Measurements from ENCODE around the gene JMJD1C.

The JMJD1C gene

DNA sequence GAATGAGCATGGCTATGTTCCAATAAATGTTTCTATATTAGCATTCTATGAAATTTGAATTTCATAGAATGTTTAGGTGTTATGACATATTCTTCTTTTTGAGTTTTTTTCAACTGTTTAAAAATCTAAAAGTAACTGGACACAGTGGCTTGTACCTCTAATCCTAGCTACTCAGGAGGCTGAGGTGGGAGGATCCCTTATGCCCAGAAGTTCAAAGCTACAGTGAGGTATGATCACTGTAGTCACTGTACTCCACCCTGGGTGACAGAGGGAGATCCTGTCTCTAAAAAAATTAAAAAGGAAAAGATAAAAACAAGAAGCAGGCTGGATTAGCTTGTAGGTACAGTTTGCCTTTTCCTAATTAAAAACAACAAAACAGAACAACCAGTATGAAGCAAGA, 237.5 kb downstream of the JMJD1C start:
- no peak for TF ChIP-seq CTCF (IDR thresholded peaks at IDR 0.05; ENCODE audit: low read depth, low read length)
- no peak for DNase-seq (ENCODE audit: extremely low read depth, low read depth)

DNA sequence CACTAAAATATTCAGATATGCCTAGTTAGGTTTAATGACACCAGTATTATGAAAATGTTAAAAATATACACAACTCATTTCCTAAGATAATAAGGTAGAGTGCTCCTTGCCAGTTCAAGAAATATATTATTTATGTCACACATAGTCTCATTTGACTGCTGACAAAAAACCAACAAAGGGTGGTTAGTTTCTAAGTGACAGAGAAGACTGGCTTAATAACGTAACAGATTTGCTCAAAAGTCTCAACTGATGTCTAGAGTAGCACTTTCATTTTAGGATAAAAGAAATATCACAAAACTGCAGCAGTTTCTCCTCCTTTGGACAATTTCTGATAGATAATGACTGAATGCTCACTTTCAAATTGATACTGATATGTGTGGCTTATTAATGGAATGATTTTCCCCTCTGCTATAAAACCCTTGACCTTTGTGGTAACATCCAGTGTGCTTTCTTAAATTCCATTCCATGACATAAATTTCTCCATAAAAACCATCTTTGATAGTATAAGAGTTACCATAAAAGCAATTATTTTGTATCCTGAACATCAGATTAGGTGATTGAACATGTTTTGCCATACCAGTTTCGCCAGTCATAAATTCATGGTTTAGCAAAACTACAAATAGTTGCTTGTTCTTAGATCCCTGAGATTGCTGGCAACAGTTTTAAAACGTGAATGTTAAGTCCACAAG, 238.4 kb downstream of the JMJD1C start:
- no peak for TF ChIP-seq CTCF (IDR thresholded peaks at IDR 0.05; ENCODE audit: low read depth, low read length)
- DNase-seq (ENCODE audit: extremely low read depth, low read depth), result no peak

DNA sequence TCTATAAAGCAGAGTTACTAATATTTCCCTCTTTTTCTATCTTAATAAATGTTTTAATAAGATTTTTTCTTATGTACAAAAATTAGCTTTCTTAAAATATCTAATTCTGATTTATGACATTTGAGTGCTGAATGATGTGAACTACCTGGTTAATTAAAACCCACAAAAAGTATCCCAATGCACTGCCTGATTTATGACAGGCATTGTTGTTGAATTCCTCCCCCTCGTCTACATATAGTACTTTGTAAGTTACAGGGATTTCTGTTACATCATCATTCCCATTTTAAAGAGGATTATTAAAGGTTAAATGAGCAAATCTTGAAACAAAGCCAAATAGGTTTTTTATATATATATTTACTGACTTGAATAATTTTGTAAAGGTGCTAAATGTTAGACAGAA, 241.5 kb downstream of the JMJD1C start:
- no peak for TF ChIP-seq CTCF (IDR thresholded peaks at IDR 0.05; ENCODE audit: low read depth, low read length)

DNA sequence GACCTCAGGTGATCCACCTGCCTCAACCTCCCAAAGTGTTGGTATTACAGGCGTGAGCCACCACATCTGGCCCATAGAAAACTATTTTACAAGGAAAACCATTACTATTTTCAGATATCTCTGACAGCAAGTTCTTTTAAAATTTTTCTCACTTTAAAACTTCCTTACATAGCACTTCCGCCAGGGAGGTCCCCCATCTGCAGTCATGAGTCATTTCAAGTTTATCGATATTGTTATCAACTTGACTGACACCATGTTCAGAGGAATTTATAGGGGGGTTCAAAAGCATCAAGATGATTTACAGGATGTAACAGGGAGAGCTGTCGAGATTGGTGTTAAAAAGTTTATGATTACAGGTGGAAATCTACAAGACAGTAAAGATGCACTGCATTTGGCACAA, 243.8 kb downstream of the JMJD1C start:
- DNase-seq (ENCODE audit: extremely low read depth, low read depth), result no peak

More for the DNA sequence above, 241.5 kb downstream of the JMJD1C start:
- DNase-seq (ENCODE audit: extremely low read depth, low read depth), result no peak

GRCh38 chr10:63219749-63220148, 246.0 kb downstream of the JMJD1C start:
- no peak for TF ChIP-seq CTCF (IDR thresholded peaks at IDR 0.05; ENCODE audit: low read depth, low read length)
- no peak for DNase-seq (ENCODE audit: extremely low read depth, low read depth)

More for the DNA sequence above, 243.8 kb downstream of the JMJD1C start:
- TF ChIP-seq CTCF (IDR thresholded peaks at IDR 0.05; ENCODE audit: low read depth, low read length), result no peak

DNA sequence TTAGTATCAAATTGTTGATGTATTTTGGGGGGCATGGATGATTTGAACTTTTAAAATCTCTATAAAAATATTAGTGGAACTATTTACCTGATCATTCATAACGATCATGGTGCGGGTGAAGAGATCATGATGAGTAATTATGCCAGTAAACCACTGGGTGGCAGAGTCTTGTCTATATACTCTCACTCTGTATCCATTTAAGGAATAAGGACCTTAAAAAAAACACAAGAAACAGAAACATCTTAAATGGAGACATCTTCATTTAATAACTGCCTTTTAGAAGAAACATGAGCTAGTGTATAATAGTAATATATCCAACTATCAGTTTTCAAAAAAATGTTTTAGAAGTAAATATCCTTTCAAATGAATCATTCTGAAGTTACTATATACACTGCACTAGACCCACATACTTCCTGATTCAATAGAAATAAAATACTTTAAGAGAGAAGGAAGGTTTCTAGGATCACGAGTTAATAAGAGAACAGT, 248.6 kb downstream of the JMJD1C start:
- DNase-seq (ENCODE audit: extremely low read depth, low read depth), result peak; percentile 34
- TF ChIP-seq CTCF (IDR thresholded peaks at IDR 0.05; ENCODE audit: low read depth, low read length), result peak; percentile 55

GRCh38 chr10:63214571-63214970, 251.2 kb downstream of the JMJD1C start:
- DNase-seq (ENCODE audit: extremely low read depth, low read depth), result no peak

More at GRCh38 chr10:63214571-63214970, 251.2 kb downstream of the JMJD1C start:
- no peak for TF ChIP-seq CTCF (IDR thresholded peaks at IDR 0.05; ENCODE audit: low read depth, low read length)

Data from AG09319 (cell line).